Activated CD4-positive, alpha-beta T cell treated with anti-CD3 and anti-CD28 coated beads, Interleukin-2, amount 50 U/mL, for 1 hour (primary cell): Measurements from ENCODE around the gene MYBBP1A.

Source experiments
- DNase-seq: peaks from one replicate; pipeline ENCODE4 v3.0.0-alpha.2; 2020

MYBBP1A gene

DNA sequence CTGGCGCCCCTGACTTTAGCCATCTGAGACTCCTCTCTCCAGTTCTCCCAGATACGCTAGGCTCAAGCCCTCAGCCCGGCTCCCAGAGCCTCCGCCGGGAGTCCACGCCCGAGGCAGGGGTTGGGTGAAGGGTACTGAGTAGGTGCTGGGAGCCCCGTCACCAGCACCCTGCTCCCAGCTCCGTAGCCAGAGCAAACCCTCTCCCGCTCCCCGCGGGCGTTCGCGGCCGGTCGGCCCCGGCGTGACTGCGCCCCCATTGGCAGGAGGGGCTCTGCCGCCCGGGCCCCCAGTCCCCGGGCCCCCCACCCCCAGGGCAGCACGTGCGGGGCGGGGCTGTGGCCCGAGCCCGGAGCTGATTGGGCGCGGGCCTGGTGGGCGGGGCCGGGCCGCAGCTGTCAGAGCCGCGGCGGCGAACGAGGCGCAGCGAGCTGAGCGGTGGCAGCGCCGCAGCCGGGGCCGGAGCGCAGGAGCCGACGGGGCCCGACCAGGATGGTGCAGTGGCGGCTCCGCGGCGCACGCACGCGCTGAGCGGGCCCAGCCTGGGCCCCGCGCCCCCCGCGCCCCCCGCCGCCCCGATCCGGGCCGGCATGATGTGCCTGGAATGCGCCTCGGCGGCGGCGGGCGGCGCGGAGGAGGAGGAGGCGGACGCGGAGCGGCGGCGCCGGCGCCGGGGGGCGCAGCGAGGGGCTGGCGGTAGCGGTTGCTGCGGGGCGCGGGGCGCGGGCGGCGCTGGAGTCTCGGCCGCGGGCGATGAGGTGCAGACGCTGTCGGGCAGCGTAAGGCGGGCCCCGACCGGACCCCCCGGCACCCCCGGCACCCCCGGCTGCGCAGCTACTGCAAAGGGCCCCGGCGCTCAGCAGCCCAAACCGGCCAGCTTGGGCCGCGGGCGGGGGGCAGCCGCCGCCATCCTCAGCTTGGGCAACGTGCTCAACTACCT, 56.5 kb downstream of the MYBBP1A start, which contains the start of gene SPNS2:
Gene SPNS2, plus strand, starts transcription at position 421 of the 937 bp plus-strand sequence. Its CDS starts 167 bp downstream, at position 588.
- DNase-seq: peak; percentile 63

DNA sequence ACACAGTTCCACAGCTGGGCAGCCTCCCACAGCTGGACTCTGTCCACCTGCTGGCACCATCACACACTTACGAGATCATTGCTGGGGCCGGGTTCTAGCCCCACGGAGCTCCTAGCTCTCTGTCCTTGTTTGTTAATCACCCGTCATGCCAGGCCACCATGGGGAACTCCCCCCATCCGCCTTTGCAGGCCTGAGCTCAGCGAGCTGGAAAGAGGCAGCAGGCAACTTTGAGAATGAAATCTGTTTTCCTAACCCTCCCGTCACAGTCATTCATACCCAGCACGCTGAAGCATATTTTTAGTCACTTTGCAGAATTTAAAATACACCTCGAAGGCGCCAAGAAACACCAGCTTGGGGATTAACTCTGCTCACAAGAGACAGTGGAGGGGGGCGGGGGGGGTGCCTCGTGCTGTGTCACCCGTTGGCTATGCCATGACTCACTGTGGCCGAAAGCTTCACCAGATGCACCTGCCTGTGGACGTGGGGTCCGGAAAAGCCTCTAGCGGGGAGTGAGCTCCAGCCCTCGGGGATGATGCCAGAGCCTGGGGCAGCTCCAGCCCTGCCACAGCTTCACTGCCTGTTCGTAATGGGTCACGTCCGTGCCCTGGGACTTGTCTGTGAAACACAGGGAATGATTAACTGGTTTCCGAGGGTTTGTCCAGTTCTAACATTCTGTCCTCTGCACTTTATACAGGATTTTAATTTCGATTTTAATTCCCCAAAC, 57.9 kb downstream of the MYBBP1A start:
- no peak for DNase-seq

DNA sequence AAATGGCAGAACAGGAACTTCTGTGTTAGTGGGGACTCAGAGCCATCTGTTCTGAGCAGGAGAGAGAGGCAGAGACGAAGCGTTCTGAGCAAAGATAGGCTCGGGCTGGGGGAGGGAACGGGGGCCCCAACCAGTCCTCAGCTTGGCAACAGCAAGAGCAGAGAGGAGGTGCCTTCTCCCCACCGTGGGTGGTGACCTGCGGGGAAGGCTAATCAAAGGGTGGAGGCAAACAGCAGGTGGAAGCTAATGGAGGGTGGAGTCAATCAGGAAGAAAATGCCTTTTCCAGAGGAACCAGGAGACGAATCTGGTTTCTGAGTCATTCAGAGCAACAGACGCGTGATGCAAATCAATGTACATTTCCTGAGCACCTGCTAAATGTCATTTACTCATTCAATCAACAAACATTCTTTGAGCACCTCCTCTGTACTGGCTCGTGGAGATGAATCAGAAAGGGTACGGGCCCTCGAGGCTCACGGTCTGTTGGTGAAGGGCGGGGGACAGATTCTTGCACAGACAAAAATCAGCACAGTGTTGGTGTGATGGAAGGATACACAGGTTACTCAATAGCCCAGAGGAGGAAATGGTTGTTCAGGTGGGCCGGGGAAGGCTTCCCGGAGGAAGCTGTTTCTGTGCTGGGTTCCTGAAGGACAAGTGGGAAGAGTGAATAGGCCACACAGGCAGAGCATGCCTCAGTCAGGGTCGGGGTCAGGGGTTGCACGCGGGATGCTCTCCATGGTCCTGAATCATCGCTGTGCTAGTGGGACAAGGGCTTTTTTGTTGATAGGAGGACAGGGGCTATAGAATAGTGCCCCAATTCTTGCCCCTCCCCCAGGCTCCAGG, 62.2 kb downstream of the MYBBP1A start:
- no peak for DNase-seq

DNA sequence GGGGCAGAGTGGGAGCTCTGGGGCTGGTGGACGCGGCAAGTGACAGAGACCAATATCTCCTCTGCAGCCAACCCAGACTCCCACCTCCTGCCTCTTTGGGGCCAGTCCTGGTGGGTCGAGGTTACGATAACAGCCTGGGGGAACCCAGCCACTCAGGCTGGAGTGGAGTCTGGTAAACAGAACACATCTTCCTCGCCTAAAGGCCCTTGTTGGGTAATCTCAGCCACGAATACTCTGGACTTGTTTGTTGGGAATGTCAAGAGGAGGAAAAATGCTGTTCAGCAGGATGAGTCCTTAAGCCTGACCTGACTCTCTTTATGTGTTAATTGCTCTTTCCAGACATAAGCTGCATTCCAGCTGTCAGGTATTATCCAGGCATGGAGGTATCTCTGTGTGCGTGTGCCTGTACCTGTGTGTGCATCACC, 64.5 kb downstream of the MYBBP1A start:
- no peak for DNase-seq

DNA sequence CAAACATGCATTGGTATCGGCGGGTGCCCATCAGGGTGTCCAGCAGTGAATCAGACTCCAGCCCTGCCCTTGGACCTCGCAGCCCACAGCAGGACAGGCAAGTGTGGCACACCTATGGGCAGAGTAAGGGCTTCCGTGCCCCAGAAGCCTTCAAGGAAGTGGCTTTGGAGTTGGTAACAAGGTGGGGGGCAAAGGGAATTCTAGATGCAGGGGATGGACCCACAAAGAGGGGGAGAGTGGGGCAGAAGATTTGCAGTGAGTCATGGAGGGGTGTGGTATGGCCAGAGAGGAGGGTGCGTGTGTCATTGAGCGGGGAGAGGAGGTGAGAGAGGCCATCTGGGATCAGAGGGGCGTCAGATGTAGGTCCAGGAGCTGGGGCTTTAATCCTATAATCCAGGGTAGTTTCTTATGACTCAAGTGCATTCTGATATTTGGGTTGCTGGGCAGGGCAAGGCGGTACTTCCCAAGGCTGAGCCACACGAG, 65.0 kb downstream of the MYBBP1A start:
- DNase-seq: no peak

DNA sequence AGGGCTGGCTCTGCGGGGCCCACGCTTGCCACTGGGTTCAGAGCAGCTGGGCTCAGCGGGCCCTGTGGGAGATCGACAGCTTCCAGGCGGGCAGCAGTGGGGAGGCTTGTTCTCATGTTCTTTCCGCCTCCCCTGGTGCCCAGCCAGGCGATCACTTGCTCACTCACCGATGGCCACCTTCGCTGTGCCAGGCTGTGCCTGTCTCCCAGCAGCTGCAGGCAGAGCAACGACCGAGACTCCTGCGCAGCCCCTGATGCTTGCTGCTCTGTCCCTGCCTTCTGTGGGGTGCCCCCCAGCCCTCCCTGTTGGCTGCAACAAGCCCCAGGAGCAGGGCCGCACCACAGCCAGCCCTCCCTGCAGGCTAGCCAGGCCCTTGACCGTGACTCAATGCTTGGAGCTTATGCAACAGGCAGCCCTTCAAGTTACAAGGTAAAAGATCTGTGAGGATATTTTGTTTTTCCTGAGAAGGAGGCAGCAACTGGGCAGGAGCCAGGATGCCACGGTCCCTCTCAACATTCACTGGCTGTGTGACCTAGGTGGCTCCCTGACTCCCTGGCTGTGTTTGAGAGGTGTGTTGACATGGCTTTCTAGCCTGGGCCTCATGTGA, 66.1 kb downstream of the MYBBP1A start:
- DNase-seq: no peak
